Neural cell (in vitro differentiated cells): ENCODE measurements around the gene MTCL1.

Experiments
- EZH2 ChIP-seq: fragments of 200-600, 300-800 bp; shearing (Covaris generic), sonication (generic); IDR thresholded peaks from 2 replicates; pipeline ENCODE4 v1.6.1; 2014; ENCODE audit warnings: antibody characterized with exemption, low read length, borderline replicate concordance, mild to moderate bottlenecking; ENCODE audit not compliant: insufficient read depth, poor library complexity, severe bottlenecking
- POLR2AphosphoS5 ChIP-seq: IDR thresholded peaks from 2 replicates; pipeline ENCODE4 v1.6.1; 2012
- TF ChIP-seq, protein P1 (sequence below): fragments of 450-650 bp; IDR thresholded peaks from 2 replicates; pipeline ENCODE4 v1.5.1; 2014; ENCODE audit warnings: antibody characterized with exemption, mild to moderate bottlenecking, moderate library complexity; ENCODE audit not compliant: poor library complexity, severe bottlenecking

DNA sequence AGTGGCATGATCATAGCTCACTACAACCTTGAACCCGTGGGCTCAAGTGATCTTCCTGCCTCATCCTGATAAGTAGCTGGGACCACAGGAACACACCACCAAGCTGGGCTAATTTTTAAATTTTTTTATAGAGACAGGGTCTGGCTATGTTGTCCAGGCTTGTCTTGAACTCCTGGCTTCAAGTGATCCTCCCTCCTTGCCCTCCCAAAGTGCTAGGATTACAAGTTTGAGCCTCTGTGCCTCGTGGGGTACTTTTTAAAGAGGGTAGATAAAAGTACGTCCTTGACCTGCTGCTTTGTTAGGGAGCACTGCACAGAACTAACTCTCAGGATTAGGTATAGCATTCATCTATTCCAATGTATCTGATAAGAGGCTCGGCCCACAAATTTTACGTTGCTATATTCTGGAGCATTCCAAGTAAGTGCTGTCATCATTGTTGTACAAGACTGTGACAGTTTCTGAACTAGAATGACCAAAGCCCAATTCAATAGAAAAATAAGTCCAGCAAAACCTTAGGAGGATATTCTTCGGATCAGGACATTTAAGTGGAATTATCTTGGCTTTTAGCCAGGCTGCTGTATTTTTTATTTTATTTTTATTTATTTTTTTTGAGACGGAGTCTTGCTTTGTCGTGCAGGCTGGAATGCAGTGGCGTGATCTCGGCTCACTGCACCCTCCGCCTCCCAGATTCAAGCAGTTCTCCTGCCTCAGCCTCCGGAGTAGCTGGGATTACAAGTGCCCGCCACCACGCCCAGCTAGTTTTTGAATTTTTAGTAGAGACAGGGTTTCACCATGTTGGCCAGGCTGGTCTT, 4.1 kb downstream of the MTCL1 start:
- no peak for TF ChIP-seq EZH2
- TF ChIP-seq, protein P1, sequence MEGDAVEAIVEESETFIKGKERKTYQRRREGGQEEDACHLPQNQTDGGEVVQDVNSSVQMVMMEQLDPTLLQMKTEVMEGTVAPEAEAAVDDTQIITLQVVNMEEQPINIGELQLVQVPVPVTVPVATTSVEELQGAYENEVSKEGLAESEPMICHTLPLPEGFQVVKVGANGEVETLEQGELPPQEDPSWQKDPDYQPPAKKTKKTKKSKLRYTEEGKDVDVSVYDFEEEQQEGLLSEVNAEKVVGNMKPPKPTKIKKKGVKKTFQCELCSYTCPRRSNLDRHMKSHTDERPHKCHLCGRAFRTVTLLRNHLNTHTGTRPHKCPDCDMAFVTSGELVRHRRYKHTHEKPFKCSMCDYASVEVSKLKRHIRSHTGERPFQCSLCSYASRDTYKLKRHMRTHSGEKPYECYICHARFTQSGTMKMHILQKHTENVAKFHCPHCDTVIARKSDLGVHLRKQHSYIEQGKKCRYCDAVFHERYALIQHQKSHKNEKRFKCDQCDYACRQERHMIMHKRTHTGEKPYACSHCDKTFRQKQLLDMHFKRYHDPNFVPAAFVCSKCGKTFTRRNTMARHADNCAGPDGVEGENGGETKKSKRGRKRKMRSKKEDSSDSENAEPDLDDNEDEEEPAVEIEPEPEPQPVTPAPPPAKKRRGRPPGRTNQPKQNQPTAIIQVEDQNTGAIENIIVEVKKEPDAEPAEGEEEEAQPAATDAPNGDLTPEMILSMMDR = no peak
- TF ChIP-seq POLR2AphosphoS5 = no peak
